Measurements from ENCODE around the gene STK10. TPM values are rescaled to one million over a fixed set of nuclear protein-coding genes. Genes with fewer than 3 reads are reported as not detected.

The STK10 gene
- total RNA-seq, 1 experiment from 2014 or later: 25.7 TPM

- intact Hi-C loops (cut with micrococcal nuclease): no loop called here
- POLR2A ChIA-PET (ENCODE audit: unreplicated experiment): no interaction called here
- no peak overlapping the region for H3K9ac ChIP-seq (ENCODE audit: low read length)
Measured at GRCh38 chr5:172077664-172078425, 110.2 kb downstream of the STK10 start.

GRCh38 chr5:172076761-172077244, 111.2 kb downstream of the STK10 start:
- intact Hi-C loops (cut with micrococcal nuclease): no loop called here
- ATAC-seq: no peak
- POLR2A ChIA-PET (ENCODE audit: unreplicated experiment): no interaction called here

More at GRCh38 chr5:172077664-172078425, 110.2 kb downstream of the STK10 start:
- H3K9me2 ChIP-seq (replicated peaks; ENCODE audit: low read length): no peaks in the 10 kb centered on the region
- H3K4me1 ChIP-seq (ENCODE audit: insufficient read depth, low read length): no peaks in the 10 kb centered on the region
- no peak for TF ChIP-seq EZH2 (IDR thresholded peaks at IDR 0.05; ENCODE audit: low read length, unreplicated experiment)
- TF ChIP-seq EZH2phosphoT487 (IDR thresholded peaks at IDR 0.05; ENCODE audit: borderline replicate concordance, low read length): no peak
- no peak for TF ChIP-seq CTCF (conservative IDR thresholded peaks at IDR 0.05; ENCODE audit: low read depth, low read length)
- H3K9me3 ChIP-seq (ENCODE audit: low read length): no peaks in the 10 kb centered on the region
- no peak overlapping the region for H3K4me2 ChIP-seq (ENCODE audit: low read length)
- no peaks in the 10 kb centered on the region; the same call in 1 of the 2 replicates for H3K36me3 ChIP-seq (ENCODE audit: low read depth, low read length)
- no peak for ATAC-seq
- CTCF ChIA-PET: no interaction called here
- DNase-seq: no peak
- H3K79me2 ChIP-seq (ENCODE audit: low read length): no peaks in the 10 kb centered on the region
- H3K4me3 ChIP-seq (ENCODE audit: low read length): no peak overlapping the region
- no peaks in the 10 kb centered on the region for H3F3A ChIP-seq (ENCODE audit: low read length, unreplicated experiment)
- H2AFZ ChIP-seq (ENCODE audit: low read length): no peak overlapping the region
- H4K20me1 ChIP-seq (ENCODE audit: low read length): no peaks in the 10 kb centered on the region
- H3K27ac ChIP-seq (ENCODE audit: low read length): no peak overlapping the region
- BruUV-seq (replicated peaks): no TSS peak
- no peaks in the 10 kb centered on the region for H3K27me3 ChIP-seq (ENCODE audit: low read length)

More at GRCh38 chr5:172076761-172077244, 111.2 kb downstream of the STK10 start:
- TF ChIP-seq CTCF (conservative IDR thresholded peaks at IDR 0.05; ENCODE audit: low read depth, low read length): no peak
- TF ChIP-seq EZH2phosphoT487 (IDR thresholded peaks at IDR 0.05; ENCODE audit: borderline replicate concordance, low read length): no peak
- TF ChIP-seq EZH2 (IDR thresholded peaks at IDR 0.05; ENCODE audit: low read length, unreplicated experiment): no peak
- Histone ChIP-seq H3K9me2 (replicated peaks; ENCODE audit: low read length) (no peaks in the 10 kb centered on the region), H3K36me3 (ENCODE audit: low read depth, low read length) (no peaks in the 10 kb centered on the region; the same call in 1 of the 2 replicates), H3K27me3 (ENCODE audit: low read length) (no peaks in the 10 kb centered on the region), H4K20me1 (ENCODE audit: low read length) (no peaks in the 10 kb centered on the region), H3K4me3 (ENCODE audit: low read length) (no peak overlapping the region), H3K4me1 (ENCODE audit: insufficient read depth, low read length) (no peaks in the 10 kb centered on the region), H2AFZ (ENCODE audit: low read length) (no peak overlapping the region), H3K9me3 (ENCODE audit: low read length) (no peaks in the 10 kb centered on the region), H3K4me2 (ENCODE audit: low read length) (no peak overlapping the region), H3K79me2 (ENCODE audit: low read length) (no peaks in the 10 kb centered on the region), H3K9ac (ENCODE audit: low read length) (no peak overlapping the region), H3K27ac (ENCODE audit: low read length) (no peak overlapping the region), H3F3A (ENCODE audit: low read length, unreplicated experiment) (no peaks in the 10 kb centered on the region)
- BruUV-seq (replicated peaks): no TSS peak
- DNase-seq: no peak
- CTCF ChIA-PET: no interaction called here

Measured in PC-3 (cell line).